Body of pancreas (tissue), 4 donors: ENCODE results near the gene CFAP58. TPM values are rescaled to one million over a fixed set of nuclear protein-coding genes. Genes with fewer than 3 reads are reported as not detected.
"Not testable (repeated sequence)": the region's sequence is repeated elsewhere in the genome, so short reads cannot be mapped to it uniquely, and the experiment has no call there.

Experiments used
- ATAC-seq: fragments of 150-250 bp; one replicate; pipeline ENCODE4 v1.9.1; 2016
- DNase-seq, 4 donors: peaks; one replicate each; pipeline ENCODE4 v3.0.0-alpha.2; 2019
- H3K27ac ChIP-seq, 4 donors: fragments of 200-600 bp; sonication (generic); 1 replicate in 3 of 4; 2 replicates in 1 of 4; pipeline versions ENCODE4 v1.5.1 to v1.6.1; 2016 to 2019; ENCODE audit warnings: mild to moderate bottlenecking in 1 of 4, mixed read lengths in 1 of 4, moderate library complexity in 1 of 4
- H3K27me3 ChIP-seq, 2 donors: fragments of 200-600 bp; sonication (generic); one replicate each; pipeline ENCODE4 v1.6.0; 2016; ENCODE audit warnings: mild to moderate bottlenecking in 1 of 2
- H3K36me3 ChIP-seq, 2 donors: fragments of 200-600 bp; sonication (generic); replicated peaks in 1 of 2; 2 replicates each; pipeline ENCODE4 v1.5.1; 2016; ENCODE audit warnings: low read depth in 2 of 2; ENCODE audit not compliant: insufficient read depth in 1 of 2
- H3K4me1 ChIP-seq: fragments of 200-600 bp; sonication (generic); one replicate; pipeline ENCODE4 v1.6.0; 2016
- H3K4me3 ChIP-seq, 2 donors: fragments of 200-600 bp; sonication (generic); 1 replicate in 1 of 2; 2 replicates in 1 of 2; pipeline ENCODE4 v1.5.1; 2016 to 2019
- H3K9me3 ChIP-seq, 3 donors: fragments of 200-600 bp; sonication (generic); 1 replicate in 2 of 3; 2 replicates in 1 of 3; pipeline ENCODE4 v1.5.1; 2016
- POLR2A ChIP-seq, 3 donors: fragments of 450-650 bp; IDR thresholded peaks; one replicate each; pipeline ENCODE4 v1.6.1; 2016; ENCODE audit warnings: antibody characterized with exemption in 3 of 3, mild to moderate bottlenecking in 2 of 3
- WGBS, 2 donors: methylation state at CpG; one replicate each; pipeline ENCODE4 v1.1.5; 2017; 5-methylcytosine and 5-hydroxymethylcytosine counted together
- intact Hi-C: fragments of 100-400 bp; cut with DNase I; formaldehyde crosslinking; loops from one replicate; pipeline ENCODE4 v1.15.1; 2023
- total RNA-seq, 2 donors: library from RNA; depleted of rRNA; stranded (reverse); fragments of >200 nt; gene quantifications; one replicate each; pipeline ENCODE4 v1.1.0, GENCODE V29; 2016
- TF ChIP-seq, protein P1 (sequence below), 7 experiments: fragments of 450-650 bp in 4 of 7; fragments of 200-600 bp in 3 of 7; sonication (generic) in 3 of 7; IDR thresholded peaks; one replicate each; pipeline ENCODE4 v1.5.1; 2016 to 2019; ENCODE audit warnings: antibody characterized with exemption in 7 of 7

Gene CFAP58
- total RNA-seq, 2 donors from 2014 or later = 0.26 TPM; not detected in 1

DNA sequence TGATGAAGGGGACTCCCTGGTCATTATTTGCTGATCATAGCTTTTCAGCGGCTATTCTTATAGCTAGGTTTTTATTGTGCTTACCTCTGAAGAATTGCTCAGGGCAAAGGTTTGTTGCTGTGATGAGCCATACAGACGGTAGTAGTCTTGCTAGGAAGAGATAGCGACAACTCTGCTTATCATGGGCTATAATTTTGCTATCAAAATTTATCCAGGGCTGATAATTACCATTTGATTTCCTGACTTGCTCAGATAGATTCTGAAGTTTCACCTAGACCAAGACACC lies 103.9 kb downstream of the CFAP58 start:
- intact Hi-C loops = no loop called here
- ATAC-seq = no peak
- H3K36me3 ChIP-seq = no peaks in the 10 kb centered on the region
- no peaks in the 10 kb centered on the region for H3K4me1 ChIP-seq
- H3K27me3 ChIP-seq = no peaks in the 10 kb centered on the region
- TF ChIP-seq, protein P1, sequence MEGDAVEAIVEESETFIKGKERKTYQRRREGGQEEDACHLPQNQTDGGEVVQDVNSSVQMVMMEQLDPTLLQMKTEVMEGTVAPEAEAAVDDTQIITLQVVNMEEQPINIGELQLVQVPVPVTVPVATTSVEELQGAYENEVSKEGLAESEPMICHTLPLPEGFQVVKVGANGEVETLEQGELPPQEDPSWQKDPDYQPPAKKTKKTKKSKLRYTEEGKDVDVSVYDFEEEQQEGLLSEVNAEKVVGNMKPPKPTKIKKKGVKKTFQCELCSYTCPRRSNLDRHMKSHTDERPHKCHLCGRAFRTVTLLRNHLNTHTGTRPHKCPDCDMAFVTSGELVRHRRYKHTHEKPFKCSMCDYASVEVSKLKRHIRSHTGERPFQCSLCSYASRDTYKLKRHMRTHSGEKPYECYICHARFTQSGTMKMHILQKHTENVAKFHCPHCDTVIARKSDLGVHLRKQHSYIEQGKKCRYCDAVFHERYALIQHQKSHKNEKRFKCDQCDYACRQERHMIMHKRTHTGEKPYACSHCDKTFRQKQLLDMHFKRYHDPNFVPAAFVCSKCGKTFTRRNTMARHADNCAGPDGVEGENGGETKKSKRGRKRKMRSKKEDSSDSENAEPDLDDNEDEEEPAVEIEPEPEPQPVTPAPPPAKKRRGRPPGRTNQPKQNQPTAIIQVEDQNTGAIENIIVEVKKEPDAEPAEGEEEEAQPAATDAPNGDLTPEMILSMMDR (IDR thresholded peaks at IDR 0.05) = no peak
- no peak for TF ChIP-seq POLR2A (IDR thresholded peaks at IDR 0.05)
- H3K9me3 ChIP-seq = no peaks in the 10 kb centered on the region
- 69 to 83% methylated on average over 3 of the region's 3 CpGs for WGBS, 2 donors
- H3K27ac ChIP-seq = no peak overlapping the region
- no peak for DNase-seq
- no peak overlapping the region for H3K4me3 ChIP-seq

DNA sequence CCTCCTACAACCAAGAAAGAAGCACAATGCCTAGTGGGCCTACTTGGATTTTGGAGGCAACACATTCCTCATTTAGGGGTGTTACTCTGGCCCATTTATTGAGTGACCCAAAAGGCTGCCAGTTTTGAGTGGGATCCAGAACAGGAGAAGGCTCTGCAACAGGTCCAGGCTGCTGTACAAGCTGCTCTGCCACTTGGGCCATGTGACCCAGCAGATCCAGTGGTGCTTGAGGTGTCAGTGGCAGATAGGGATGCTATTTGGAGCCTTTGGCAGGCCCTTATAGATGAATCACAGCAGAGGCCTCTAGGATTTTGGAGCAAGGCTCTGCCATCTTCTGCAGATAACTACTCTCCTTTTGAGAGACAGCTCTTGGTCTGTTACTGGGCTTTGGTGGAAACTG lies 111.9 kb downstream of the CFAP58 start:
- ATAC-seq, intact Hi-C loops, H3K4me1 ChIP-seq, H3K27ac ChIP-seq, H3K4me3 ChIP-seq, DNase-seq, H3K36me3 ChIP-seq, H3K27me3 ChIP-seq: not testable (repeated sequence)
- peaks cover 0 to 15% (median 0%) of the 10 kb centered on the region in 3 donors for H3K9me3 ChIP-seq

DNA sequence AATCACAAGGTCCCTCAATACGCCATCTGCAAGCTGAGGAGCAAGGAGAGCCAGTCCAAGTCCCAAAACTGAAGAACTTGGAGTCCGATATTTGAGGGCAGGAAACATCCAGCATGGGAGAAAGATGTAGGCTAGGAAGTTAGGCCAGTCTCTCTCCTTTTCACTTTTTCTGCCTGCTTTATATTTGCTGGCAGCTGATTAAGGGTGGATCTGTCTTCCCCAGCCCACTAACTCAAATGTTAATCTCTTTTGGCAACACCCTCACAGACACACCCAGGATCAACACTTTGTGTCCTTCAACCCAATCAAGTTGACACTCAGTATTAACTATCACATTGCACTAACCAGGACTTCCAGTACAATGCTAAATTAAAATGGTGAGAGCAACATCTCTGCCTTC lies 115.2 kb downstream of the CFAP58 start:
- not testable (repeated sequence) for DNase-seq
- 80 to 87% methylated on average over 2 of the region's 2 CpGs for WGBS, 2 donors

DNA sequence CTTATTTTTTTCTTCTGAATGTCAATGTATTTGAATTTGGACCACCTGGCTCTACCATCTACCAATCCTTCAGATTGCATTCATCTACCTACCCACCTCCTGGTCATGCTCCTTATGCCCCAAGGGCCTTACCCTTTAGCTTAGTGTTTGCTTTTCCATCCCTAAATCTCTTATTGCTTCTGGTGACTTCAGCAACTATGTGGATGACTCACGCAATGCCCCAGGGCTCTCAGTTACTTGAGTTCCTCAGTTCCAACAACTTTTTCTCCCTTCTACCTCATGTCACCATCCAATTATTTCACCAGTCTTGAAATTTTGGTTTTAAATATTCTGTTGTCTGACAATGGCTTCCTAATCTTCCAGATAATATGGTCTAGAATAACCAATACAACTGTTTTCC lies 118.9 kb downstream of the CFAP58 start:
- no peak overlapping the region for H3K27ac ChIP-seq
- no peaks in the 10 kb centered on the region for H3K36me3 ChIP-seq
- intact Hi-C loops = no loop called here

More for the DNA sequence above, 115.2 kb downstream of the CFAP58 start:
- H3K9me3 ChIP-seq, H3K36me3 ChIP-seq, intact Hi-C loops, H3K27ac ChIP-seq, H3K27me3 ChIP-seq, H3K4me3 ChIP-seq, H3K4me1 ChIP-seq, ATAC-seq: not testable (repeated sequence)

DNA sequence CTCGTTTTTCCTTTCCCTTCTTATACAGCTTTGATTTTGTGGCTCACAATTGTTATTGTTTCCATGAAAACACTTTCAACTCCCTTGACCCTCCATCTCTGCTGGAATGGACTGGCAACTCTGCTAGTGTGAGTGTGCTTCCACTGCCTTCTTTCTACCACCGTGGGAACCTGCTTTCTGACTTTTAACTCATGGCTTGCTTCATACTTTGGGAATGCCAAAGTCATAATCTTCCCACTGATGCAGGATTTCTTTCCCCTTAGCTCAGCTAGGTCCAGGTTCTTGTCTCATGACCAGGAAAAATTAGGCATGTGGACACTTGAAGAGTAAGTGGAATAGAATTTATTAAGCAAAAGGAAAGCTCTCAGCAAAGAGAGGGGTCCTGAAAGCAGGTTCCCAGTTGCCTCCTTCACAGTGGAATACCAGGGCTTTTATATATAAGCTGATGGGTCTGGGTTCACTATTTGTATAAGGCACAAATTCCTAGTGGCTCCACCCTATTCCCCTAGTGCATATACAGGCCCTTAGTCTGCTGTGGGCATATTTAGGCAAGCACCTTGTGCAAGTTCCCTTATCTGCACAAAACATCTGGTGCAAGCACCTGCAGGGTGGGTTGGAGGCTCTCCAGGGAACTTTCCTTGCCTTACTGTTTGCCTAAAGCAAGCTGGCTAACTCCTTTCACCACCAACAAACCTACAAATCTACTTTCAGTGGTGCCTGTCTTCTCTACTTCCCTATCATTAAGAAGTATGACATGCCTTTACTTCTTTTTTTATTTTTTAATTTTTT lies 119.5 kb downstream of the CFAP58 start:
- H3K27me3 ChIP-seq = no peaks in the 10 kb centered on the region
- no peaks in the 10 kb centered on the region for H3K4me1 ChIP-seq
- WGBS, 2 donors = 29 to 46% methylated on average over 2 of the region's 2 CpGs
- no peak overlapping the region for H3K4me3 ChIP-seq
- ATAC-seq = no peak
- intact Hi-C loops = no loop called here
- no peaks in the 10 kb centered on the region for H3K9me3 ChIP-seq
- no peaks in the 10 kb centered on the region for H3K36me3 ChIP-seq
- DNase-seq = peak in 1 of 4 donors; percentile 30
- TF ChIP-seq, protein P1 (IDR thresholded peaks at IDR 0.05) = no peak
- no peak for TF ChIP-seq POLR2A (IDR thresholded peaks at IDR 0.05)
- H3K27ac ChIP-seq = no peak overlapping the region

More for the DNA sequence above, 118.9 kb downstream of the CFAP58 start:
- no peaks in the 10 kb centered on the region for H3K9me3 ChIP-seq
- H3K27me3 ChIP-seq = no peaks in the 10 kb centered on the region
- ATAC-seq (no peak), DNase-seq (no peak)
- H3K4me1 ChIP-seq = no peaks in the 10 kb centered on the region
- WGBS, 2 donors = 94 to 100% methylated on average over 1 of the region's 1 CpG
- TF ChIP-seq, protein P1 (IDR thresholded peaks at IDR 0.05) = no peak
- no peak for TF ChIP-seq POLR2A (IDR thresholded peaks at IDR 0.05)
- H3K4me3 ChIP-seq = no peak overlapping the region

DNA sequence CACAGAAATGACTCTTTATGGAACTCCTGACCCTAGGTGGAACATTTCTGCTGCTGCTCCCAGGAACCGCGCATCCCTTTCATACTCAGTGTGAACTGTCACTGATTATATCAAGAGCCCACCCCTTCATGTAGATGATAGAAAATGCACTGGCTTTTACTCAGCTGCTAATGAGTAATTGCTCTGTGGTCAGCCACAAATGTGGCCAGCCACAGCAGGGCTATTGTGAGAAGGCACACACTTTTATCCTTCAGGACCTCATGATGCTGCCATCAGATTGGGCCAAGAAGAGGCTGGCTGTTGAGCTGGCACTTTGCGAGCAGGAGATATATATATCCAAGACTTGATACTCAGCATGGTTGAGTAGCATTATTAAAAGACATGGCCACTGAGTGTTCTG lies 124.7 kb downstream of the CFAP58 start:
- H3K4me3 ChIP-seq = no peak overlapping the region
- H3K36me3 ChIP-seq = no peaks in the 10 kb centered on the region
- H3K27me3 ChIP-seq = no peaks in the 10 kb centered on the region
- no peak for ATAC-seq
- H3K9me3 ChIP-seq = no peaks in the 10 kb centered on the region
- intact Hi-C loops = no loop called here
- no peak for TF ChIP-seq POLR2A (IDR thresholded peaks at IDR 0.05)
- TF ChIP-seq, protein P1 (IDR thresholded peaks at IDR 0.05) = no peak
- WGBS, 2 donors = 88 to 97% methylated on average over 3 of the region's 3 CpGs
- no peak overlapping the region for H3K27ac ChIP-seq
- DNase-seq = no peak
- H3K4me1 ChIP-seq = no peaks in the 10 kb centered on the region
